Fibroblast of lung (primary cell): Measurements from ENCODE around the gene ZNF575. TPM values are rescaled to one million over a fixed set of nuclear protein-coding genes. Genes with fewer than 3 reads are reported as not detected.
A peak's percentile ranks its signal among the peaks of the same experiment; 100 is the strongest.

ENCODE experiments used
- DNase-seq, 2 donors: peaks; one replicate each; pipeline versions ENCODE4 v3.0.0 to v3.0.0-alpha.2; 2010; ENCODE audit warnings: low read depth in 2 of 2
- H2AFZ ChIP-seq: 2 replicates; pipeline ENCODE4 v1.5.1; 2012; ENCODE audit warnings: low read length, control low read depth, inconsistent platforms
- H3K27ac ChIP-seq: 2 replicates; pipeline ENCODE4 v1.5.1; 2011; ENCODE audit warnings: low read length, control low read depth; ENCODE audit not compliant: insufficient read depth
- H3K27me3 ChIP-seq: 2 replicates; pipeline ENCODE4 v1.5.1; 2011; ENCODE audit warnings: mild to moderate bottlenecking, low read length; ENCODE audit not compliant: control insufficient read depth, insufficient read depth
- H3K36me3 ChIP-seq: 2 replicates; pipeline ENCODE4 v1.5.1; 2011; ENCODE audit warnings: low read length; ENCODE audit not compliant: control insufficient read depth, insufficient read depth
- H3K4me1 ChIP-seq: 2 replicates; pipeline ENCODE4 v1.5.1; 2011; ENCODE audit warnings: low read length; ENCODE audit not compliant: control insufficient read depth, insufficient read depth; ENCODE audit errors: extremely low read depth
- H3K4me2 ChIP-seq: 2 replicates; pipeline ENCODE4 v1.5.1; 2011; ENCODE audit warnings: low read length, control low read depth; ENCODE audit not compliant: insufficient read depth; ENCODE audit errors: extremely low read depth
- H3K4me3 ChIP-seq, 4 experiments: fragments of 200-600 bp in 1 of 4; sonication (generic) in 1 of 4; replicated peaks in 1 of 4; 2 replicates each; pipeline ENCODE4 v1.5.1; 2011 to 2016; ENCODE audit warnings: low read length in 4 of 4, low read depth in 3 of 4, mild to moderate bottlenecking in 3 of 4, control low read depth in 2 of 4, inconsistent platforms in 1 of 4, mixed read lengths in 1 of 4; ENCODE audit not compliant: insufficient read depth in 1 of 4; ENCODE audit errors: control extremely low read depth in 1 of 4
- H3K79me2 ChIP-seq: 2 replicates; pipeline ENCODE4 v1.5.1; 2012; ENCODE audit warnings: mild to moderate bottlenecking, low read length, inconsistent platforms; ENCODE audit not compliant: control insufficient read depth, insufficient read depth
- H3K9ac ChIP-seq: 2 replicates; pipeline ENCODE4 v1.5.1; 2011; ENCODE audit warnings: mild to moderate bottlenecking, low read length, control low read depth; ENCODE audit not compliant: insufficient read depth
- H3K9me3 ChIP-seq: 2 replicates; pipeline ENCODE4 v1.5.1; 2012; ENCODE audit warnings: low read depth, low read length; ENCODE audit not compliant: control insufficient read depth, insufficient read depth
- H4K20me1 ChIP-seq: 2 replicates; pipeline ENCODE4 v1.5.1; 2011; ENCODE audit warnings: low read length; ENCODE audit not compliant: control insufficient read depth, insufficient read depth; ENCODE audit errors: extremely low read depth
- CTCF ChIP-seq, 2 donors: IDR thresholded peaks in 1 of 2; conservative IDR thresholded peaks in 1 of 2; 1 replicate in 1 of 2; 2 replicates in 1 of 2; pipeline ENCODE4 v1.5.1; 2011 to 2012; ENCODE audit warnings: low read length in 2 of 2, control low read depth in 1 of 2, inconsistent platforms in 1 of 2, low read depth in 1 of 2, mild to moderate bottlenecking in 1 of 2
- EZH2 ChIP-seq: IDR thresholded peaks from 2 replicates; pipeline ENCODE4 v1.5.1; 2012; ENCODE audit warnings: low read length, control low read depth, mild to moderate bottlenecking; ENCODE audit errors: missing control alignments
- polyA plus RNA-seq, 2 donors: library from polyadenylated mRNA; depleted of rRNA in 1 of 2; stranded (reverse) in 1 of 2; unstranded in 1 of 2; fragments of >200 nt; gene quantifications; 2 replicates each; pipeline ENCODE4 v1.2.1, GENCODE V29; 2011 to 2012; ENCODE audit warnings: missing spikeins in 1 of 2
- total RNA-seq: library from RNA; depleted of rRNA; stranded (reverse); fragments of >200 nt; gene quantifications from 2 replicates; pipeline ENCODE4 v1.2.1, GENCODE V29; 2014

Gene ZNF575
- total and polyA plus RNA-seq, 2 donors (not counting 1 experiment from before 2014, with no cell fraction given), result 0.27 to 0.33 TPM

- Histone ChIP-seq H3K9ac (no peak overlapping the region), H3K36me3 (peaks cover 6% of the 10 kb centered on the region), H3K79me2 (no peaks in the 10 kb centered on the region), H3K4me3 (no peak overlapping the region), H3K27ac (peak overlapping the region; percentile 30), H3K4me2 (no peak overlapping the region), H4K20me1 (no peaks in the 10 kb centered on the region), H3K27me3 (no peaks in the 10 kb centered on the region), H3K4me1 (peaks cover 8% of the 10 kb centered on the region), H2AFZ (no peak overlapping the region), H3K9me3 (no peaks in the 10 kb centered on the region)
- TF ChIP-seq CTCF (conservative IDR thresholded peaks at IDR 0.05 in 1 of 2, IDR thresholded peaks at IDR 0.05 in 1 of 2; ENCODE audit: low read depth in 1 of 2, low read length in 2 of 2) (no peak), EZH2 (no peak)
- DNase-seq, result peak; percentile 42 to 92
These were observed 29.8 kb downstream of the ZNF575 start for GRCh38 chr19:43562698-43563241.

GRCh38 chr19:43563816-43564457 is 30.9 kb downstream of the ZNF575 start:
- H2AFZ ChIP-seq, result no peak overlapping the region
- no peak overlapping the region for H3K4me3 ChIP-seq
- no peaks in the 10 kb centered on the region for H3K27me3 ChIP-seq
- no peaks in the 10 kb centered on the region for H4K20me1 ChIP-seq
- H3K9me3 ChIP-seq, result no peaks in the 10 kb centered on the region
- H3K4me2 ChIP-seq, result no peak overlapping the region
- H3K4me1 ChIP-seq, result peaks cover 4% of the 10 kb centered on the region
- peaks cover 6% of the 10 kb centered on the region for H3K36me3 ChIP-seq
- TF ChIP-seq CTCF (conservative IDR thresholded peaks at IDR 0.05 in 1 of 2, IDR thresholded peaks at IDR 0.05 in 1 of 2; ENCODE audit: low read depth in 1 of 2, low read length in 2 of 2) (no peak), EZH2 (no peak)
- no peak overlapping the region for H3K9ac ChIP-seq
- no peak for DNase-seq
- no peaks in the 10 kb centered on the region for H3K79me2 ChIP-seq
- no peak overlapping the region for H3K27ac ChIP-seq

GRCh38 chr19:43564800-43565199 is 31.8 kb downstream of the ZNF575 start:
- Histone ChIP-seq H2AFZ (no peak overlapping the region), H3K27ac (no peak overlapping the region), H3K9me3 (no peaks in the 10 kb centered on the region), H3K4me2 (no peak overlapping the region), H3K4me3 (no peak overlapping the region), H3K9ac (no peak overlapping the region), H3K79me2 (no peaks in the 10 kb centered on the region), H3K4me1 (peaks cover 4% of the 10 kb centered on the region), H4K20me1 (no peaks in the 10 kb centered on the region), H3K36me3 (peaks cover 6% of the 10 kb centered on the region), H3K27me3 (no peaks in the 10 kb centered on the region)
- DNase-seq, result no peak
- TF ChIP-seq CTCF (conservative IDR thresholded peaks at IDR 0.05 in 1 of 2, IDR thresholded peaks at IDR 0.05 in 1 of 2; ENCODE audit: low read depth in 1 of 2, low read length in 2 of 2), result no peak
- TF ChIP-seq EZH2, result no peak
